Measurements from ENCODE around the gene ACO1. TPM values are rescaled to one million over a fixed set of nuclear protein-coding genes. Genes with fewer than 3 reads are reported as not detected.
"Not testable (repeated sequence)": the region's sequence is repeated elsewhere in the genome, so short reads cannot be mapped to it uniquely, and the experiment has no call there.

The ACO1 gene
- 10 to 100 TPM in 11 of 12 donors, not detected in 1; 14.2 to 31.0 (median 26.7) TPM for polyA plus RNA-seq (ENCODE audit: insufficient read length in 12 of 12)
- long read RNA-seq, donor 1, full-length matches to known transcripts: 3 of 9 reads
- long read RNA-seq, donor 1, partial matches to known transcripts: 6 of 9 reads
- long read RNA-seq, donor 1, other reads (novel, unspliced or antisense): 0 of 9 reads
- long read RNA-seq, donor 2, full-length matches to known transcripts: 5 of 12 reads
- long read RNA-seq, donor 2, partial matches to known transcripts: 7 of 12 reads
- long read RNA-seq, donor 2, other reads (novel, unspliced or antisense): 0 of 12 reads
- long read RNA-seq, donor 3, full-length matches to known transcripts: 3 of 3 reads
- long read RNA-seq, donor 3, partial matches to known transcripts: 0 of 3 reads
- long read RNA-seq, donor 3, other reads (novel, unspliced or antisense): 0 of 3 reads
- long read RNA-seq, donor 4, full-length matches to known transcripts: 2 of 2 reads
- long read RNA-seq, donor 4, partial matches to known transcripts: 0 of 2 reads
- long read RNA-seq, donor 4, other reads (novel, unspliced or antisense): 0 of 2 reads
- long read RNA-seq, donor 5: 0 reads
- long read RNA-seq, donor 6: 0 reads
- long read RNA-seq, donor 7, full-length matches to known transcripts: 2 of 2 reads
- long read RNA-seq, donor 7, partial matches to known transcripts: 0 of 2 reads
- long read RNA-seq, donor 7, other reads (novel, unspliced or antisense): 0 of 2 reads
- long read RNA-seq, donor 8, full-length matches to known transcripts: 9 of 9 reads
- long read RNA-seq, donor 8, partial matches to known transcripts: 0 of 9 reads
- long read RNA-seq, donor 8, other reads (novel, unspliced or antisense): 0 of 9 reads
- long read RNA-seq, donor 9, full-length matches to known transcripts: 1 of 1 reads
- long read RNA-seq, donor 9, partial matches to known transcripts: 0 of 1 reads
- long read RNA-seq, donor 9, other reads (novel, unspliced or antisense): 0 of 1 reads
- long read RNA-seq, donor 10, full-length matches to known transcripts: 2 of 2 reads
- long read RNA-seq, donor 10, partial matches to known transcripts: 0 of 2 reads
- long read RNA-seq, donor 10, other reads (novel, unspliced or antisense): 0 of 2 reads
- long read RNA-seq, donor 11, full-length matches to known transcripts: 5 of 22 reads
- long read RNA-seq, donor 11, partial matches to known transcripts: 17 of 22 reads
- long read RNA-seq, donor 11, other reads (novel, unspliced or antisense): 0 of 22 reads

DNA sequence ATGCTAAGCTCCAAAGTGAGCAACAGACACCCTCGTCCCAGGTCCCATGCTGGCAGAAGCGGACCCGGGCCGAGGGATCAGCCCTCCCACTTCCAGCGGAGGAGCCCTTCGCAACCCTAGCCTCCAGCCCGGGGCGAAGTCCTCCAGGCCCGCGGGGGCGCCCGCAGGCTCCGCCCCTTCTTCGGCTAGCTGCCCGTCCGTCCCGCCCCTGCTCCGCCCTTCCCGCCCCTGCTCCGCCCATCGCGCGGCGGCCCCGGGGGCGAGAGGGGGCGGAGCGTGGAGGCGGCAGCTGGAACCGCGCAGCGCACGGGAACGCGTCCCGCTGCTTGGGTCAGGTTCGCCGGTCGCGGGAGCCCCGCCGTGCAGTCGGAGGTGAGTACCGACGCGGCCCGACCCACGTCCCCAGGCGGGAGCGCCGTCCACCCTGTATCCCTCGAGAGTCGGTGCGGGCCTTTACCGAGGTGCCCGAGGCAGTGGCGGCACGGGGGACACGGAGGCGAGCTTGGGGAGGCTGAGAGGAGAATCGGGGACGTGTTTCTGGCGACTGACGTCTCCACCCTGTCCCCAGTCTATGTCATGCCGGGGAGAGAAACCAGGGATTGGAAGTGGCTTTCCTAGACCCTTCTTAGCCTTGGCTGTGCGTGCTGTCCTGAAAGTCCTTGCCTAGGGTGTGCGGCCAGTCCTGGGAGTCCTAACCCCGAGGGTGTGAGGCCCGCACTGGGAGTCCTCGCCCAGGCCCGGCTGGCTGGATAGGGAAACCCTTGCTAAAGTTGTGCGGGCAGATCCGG lies at the start of gene ACO1:
Gene ACO1 (plus strand): TSS at position 280 of the 788 bp plus-strand sequence. CDS start 20,864 bp downstream, outside the sequence.
- DNase-seq: peak; percentile 89

DNA sequence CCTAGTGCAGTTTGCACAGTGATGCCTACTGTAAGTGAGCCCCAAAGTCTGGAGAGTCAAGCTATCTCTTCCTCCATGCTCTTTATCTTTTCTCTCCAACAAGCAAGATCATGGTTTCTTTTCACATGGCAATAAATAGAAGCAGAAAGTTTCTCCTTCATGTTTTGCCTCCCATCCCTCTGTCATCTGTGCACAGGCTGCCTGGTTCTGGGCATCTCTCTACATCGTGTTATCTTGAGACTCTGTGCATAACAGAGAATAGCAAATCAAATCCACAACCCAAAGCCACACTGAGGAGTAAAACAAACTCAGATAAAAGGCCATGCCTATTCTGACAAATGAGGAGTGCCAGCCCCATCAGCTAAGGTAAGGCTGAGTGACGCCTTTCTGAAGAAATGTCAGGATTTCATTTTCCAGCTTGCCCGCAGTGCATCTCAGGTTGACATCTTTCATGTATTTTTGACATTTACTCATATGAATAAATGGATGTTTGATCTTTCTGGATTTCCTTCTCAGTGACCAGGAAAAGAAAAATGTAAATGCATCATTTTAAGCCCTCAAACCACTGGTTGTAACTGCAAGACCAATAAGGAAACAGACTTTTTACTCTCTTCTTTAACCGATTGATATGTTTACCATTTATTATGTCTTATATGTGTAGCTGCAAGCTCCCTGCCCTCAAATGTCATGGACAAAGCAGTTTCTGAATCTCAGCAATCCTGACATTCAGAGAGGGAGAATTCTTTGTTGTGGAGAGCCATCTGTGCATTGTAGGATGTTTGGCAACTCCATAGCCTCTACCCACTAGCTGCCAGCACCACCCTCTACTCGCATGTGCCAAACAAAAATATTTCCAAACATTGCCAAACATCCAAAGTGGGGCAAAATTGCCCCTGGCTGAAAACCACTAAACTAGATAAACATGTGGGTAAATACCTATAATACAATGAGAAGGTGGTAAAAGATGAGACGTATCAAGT lies 49.2 kb upstream of the ACO1 start:
- no peak for DNase-seq

DNA sequence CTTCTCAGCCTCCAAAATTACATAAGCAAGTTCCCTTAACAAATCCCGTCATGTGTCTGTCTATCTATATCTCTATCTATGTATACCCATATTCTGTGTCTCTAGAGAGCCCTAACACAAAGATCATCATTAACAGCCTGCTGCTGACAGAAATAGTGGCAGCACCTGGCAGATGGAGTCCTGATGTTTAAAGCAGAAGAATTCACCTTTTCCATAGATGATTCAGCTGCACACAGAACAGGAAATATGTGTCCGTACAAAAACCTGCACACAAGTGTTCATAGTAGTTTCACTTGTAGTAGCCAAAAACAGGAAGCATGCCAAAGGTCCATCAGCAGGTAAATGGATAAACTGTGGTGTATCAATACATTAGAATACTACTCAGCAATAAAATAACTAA lies 45.0 kb upstream of the ACO1 start:
- no peak for DNase-seq

DNA sequence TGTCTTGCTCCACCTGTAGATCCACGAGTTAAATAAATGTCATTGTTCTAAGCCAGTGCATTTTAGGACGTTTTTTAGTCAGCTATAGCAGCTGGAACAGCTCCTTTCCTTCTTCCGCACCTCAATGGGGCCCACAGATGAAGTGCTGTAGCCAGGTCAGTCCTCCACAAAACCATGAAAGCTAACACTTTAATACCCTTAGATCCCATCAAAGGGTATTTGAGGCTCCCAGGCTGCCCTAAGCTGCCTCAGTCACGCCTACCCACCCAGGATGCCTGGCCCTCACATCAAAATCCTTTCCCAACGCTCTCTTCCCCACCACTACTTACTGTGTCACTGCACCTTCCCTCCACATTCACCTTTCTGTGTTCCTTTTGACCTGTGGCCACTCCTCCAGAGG lies 44.1 kb upstream of the ACO1 start:
- no peak for DNase-seq

DNA sequence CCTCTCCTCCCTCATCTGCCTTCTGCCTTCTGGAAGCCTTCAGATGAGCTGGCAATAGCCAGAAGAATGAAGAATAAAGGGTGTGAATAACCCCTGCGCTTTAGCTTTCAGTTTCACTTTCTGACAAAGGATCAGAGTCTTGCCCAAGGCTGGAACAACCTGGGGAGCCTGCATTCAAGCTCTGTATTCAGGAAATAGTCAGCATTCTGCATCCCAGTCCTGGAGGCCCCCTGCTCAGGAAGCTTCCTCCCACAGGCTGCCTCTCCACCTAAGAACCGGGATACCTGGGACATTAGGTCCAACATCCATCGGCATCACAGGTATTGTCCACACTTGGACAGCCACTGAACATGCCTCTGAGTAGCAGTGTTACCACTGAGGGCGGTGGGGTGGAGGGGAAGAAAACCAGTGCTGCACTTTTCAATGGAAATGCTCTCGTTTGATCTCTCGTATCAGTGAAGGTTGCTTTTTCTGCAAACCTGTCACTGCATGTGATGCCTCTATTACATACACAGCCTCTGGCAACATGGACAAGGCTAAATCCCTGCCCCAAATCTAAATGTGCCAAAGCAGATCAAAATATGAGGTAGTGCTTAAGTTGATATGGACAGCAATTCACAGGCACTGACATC lies 39.8 kb upstream of the ACO1 start:
- no peak for DNase-seq

DNA sequence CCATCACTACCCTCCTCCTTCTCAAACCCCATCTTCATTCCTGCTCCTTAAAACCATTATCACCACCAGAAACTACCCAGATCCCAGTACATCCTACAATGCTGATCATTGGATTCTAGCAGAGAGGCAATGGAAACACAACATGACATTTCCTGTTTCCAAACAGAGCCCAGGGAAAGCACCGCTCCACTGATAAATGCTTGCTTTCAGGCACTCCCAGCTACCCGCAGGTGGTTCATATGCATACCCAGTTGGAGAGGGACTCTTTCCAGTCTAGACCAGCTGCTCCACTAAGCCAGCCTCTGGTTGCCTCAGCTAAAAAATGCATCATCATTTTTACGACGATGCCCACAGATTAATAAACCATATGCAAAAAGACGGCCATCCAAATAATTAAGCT lies 39.2 kb upstream of the ACO1 start:
- no peak for DNase-seq

DNA sequence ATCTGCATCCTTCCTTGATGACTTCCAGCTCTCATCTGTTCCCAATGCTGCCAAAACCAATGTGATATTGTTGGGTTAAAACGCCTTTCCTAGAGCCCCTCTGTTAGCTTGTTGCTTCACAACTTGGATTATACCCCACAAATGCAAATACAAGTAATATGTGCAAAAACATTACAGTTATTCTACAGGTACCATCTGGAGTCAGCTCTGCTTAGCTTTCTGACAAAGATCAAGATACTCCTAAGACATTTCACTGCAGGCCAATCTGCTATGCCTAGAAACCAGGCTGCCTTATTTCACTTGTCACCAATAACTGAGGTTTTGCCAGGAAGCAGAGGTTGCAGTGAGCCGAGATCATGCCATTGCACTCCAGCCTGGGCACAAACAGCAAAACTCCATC lies 36.9 kb upstream of the ACO1 start:
- DNase-seq: no peak

DNA sequence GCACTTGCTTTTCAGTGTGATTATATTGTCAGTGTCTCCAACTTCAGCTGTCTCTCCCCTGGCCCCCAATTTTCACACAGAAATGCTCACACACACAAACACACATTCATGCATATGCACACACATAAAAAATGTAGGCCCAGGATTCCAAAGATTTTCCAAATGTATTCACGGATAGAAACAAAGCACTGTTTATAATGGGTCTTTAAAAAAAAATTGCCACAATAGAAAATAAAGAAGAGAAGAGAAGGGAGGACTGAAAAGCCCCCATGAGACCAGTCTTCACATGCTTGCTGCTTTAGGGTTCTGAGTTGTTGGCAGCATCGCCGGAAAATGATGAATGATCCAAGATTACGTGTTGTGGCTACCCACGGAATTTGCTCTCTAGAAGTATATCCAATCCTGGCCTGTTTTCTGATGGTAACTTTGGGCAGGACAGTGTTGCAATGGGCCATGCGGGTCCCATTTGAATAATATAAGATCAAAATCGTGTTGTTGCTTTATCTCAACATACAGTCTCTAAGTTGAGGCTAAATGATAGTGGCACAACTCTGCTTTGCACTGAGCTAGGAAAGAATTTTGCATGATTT lies 36.2 kb upstream of the ACO1 start:
- DNase-seq: no peak

DNA sequence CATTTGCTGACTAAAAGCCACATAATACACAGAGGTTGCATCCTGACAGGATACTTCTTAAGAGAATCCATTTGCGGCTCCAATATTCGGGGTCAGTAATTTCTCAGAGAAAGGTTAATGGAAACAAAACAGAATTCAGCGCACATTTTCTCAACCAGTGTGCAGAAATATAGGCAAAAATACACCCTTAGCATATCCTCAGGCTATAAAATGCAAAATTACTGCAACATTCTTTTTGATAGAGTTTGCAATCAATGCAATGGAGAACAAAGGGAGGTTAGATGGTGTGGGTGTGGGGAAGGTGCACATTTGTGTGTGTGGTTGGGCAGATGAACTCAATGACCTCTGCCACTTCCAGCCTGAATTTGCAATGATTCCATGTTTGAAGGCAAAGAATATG lies 35.4 kb upstream of the ACO1 start:
- DNase-seq: no peak

DNA sequence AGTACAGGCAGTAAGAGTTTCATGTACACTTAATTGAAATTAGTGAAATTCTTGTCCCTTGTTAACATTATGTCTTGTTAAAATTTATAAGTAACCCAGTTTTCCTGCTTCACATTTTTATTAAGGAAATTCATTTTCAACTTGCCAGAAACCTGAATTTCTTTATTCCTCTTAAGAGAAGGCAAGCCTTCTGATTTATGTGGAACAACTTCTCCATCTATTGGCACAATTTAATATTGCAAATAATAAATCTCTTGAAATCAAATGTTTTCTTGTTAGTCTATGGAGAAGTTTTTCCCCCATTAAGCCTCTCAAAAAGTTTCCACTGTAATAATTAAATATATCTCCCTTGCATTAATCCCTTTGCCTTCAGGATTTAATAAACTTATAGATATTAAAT lies 33.8 kb upstream of the ACO1 start:
- peak; percentile 9 for DNase-seq

DNA sequence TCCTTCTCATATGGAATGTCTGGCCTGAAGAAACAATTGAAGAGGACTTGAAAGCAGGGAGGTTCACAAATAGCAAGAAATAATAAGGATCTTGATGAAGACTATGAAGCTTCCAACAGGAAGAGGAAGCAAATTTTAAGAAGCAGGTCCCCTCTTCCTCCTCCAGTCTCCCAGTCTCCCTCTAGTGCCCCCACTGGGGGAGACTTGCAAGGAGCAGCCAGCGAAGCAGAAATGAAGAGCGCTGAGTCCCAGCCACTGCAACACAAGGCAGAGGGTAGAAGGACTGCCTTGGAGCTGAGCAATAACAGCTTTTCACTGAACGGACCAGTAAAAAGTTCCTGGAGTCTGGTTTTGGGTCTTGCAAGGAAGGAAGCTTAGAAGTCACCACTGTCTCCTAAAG lies 32.6 kb upstream of the ACO1 start:
- DNase-seq: no peak

DNA sequence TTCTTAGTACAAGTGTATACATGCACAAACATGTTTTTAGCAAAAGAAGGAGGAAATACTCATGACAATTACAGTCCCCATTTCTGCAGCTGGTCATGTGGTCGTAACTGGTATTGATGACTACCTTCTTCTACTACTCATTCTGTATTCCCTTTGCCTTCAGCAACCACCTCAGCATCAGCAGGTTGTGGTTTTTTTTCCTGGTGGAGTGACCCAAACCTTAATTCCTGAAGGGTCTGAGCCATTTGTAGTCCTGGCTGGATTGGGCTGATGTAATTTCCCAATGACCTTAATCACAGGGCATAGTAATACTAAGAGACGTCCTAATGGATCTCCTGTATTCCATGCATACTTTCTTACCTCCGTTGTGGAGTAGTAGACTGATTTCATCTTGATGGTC lies 31.0 kb upstream of the ACO1 start:
- not testable (repeated sequence) for DNase-seq

DNA sequence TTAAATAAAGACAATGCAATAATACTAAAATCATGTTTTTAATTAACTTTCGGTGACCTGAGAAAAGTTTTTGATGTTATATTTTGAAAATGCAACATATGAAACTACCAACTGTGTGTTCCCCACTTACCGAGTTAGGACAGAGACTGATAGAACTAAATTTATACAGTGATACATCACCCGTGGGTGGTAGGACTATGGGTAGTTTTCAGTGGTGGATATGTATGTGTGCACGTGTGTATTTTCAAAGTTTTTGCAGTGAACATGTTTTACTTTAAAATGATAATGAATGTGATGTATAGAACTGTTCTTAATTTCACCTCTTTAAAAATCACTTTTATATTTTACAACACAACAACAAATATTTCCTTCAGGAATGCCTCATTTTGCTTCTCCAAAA lies 25.0 kb upstream of the ACO1 start:
- no peak for DNase-seq

DNA sequence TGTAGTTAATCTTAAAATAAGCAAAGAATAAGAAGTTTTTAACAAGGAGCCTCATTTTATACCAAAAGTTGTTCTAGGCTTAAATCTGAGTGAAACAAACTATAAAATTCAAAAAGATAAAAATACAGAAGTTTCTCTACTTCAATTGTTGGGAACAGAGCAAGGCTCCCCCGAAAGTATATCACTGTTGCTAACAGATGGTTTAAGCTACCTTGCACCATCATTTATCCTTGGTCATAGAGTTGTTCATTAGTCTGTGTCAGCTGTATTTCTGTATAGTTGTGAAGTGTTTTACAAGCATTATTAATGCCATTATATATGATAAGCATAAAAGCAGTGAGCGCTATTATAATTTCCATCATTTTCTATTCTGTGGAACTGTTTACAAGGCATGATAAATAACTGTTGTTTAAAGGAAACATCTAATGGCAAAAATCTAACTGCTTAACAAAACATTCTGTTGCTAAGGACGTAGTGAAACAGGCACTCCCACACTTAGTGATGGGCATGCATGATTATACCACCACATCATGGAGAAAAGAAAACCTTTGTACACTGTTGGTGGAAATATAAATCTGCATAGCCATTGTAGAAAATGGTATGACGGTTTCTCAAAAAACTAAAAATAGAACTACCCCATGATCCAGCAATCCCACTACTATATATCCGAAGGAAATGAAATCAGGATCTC lies 23.3 kb upstream of the ACO1 start:
- no peak for DNase-seq

DNA sequence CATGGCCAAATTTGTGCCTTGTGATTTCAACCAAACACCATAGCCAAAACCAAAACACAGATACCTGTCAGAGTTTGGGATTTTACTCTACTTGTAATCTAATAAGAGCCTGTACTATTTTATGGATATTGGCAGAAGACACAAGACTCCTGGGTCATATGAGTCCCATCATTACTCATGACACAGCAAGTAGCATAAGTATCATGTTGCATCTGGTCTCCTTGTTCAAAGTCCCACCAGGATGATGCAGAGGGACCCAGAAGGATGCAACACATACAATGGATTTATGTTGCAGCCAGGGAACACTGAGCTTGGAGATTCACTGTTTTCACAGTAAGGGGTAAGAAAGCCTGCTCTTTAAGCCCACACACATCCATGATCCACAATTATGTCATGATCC lies 13.2 kb upstream of the ACO1 start:
- DNase-seq: no peak

DNA sequence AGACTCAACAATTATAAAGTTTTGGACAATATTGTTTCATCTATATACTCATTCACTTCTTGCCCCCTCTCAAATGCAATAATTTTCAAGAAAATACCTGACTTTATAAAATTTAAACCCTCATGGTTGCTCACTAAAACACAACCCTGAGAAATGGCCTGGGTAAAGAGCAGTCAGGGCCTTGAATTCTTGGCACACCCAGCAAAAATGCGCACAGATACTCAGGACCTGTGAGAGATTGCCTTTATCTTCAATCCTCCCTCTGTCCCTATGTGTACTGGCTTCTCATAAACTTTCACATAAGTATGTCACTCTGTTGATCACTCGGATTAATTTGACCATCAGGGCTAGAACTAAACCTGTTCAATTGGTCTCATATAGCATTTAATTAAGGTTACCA lies 12.8 kb upstream of the ACO1 start:
- no peak for DNase-seq

DNA sequence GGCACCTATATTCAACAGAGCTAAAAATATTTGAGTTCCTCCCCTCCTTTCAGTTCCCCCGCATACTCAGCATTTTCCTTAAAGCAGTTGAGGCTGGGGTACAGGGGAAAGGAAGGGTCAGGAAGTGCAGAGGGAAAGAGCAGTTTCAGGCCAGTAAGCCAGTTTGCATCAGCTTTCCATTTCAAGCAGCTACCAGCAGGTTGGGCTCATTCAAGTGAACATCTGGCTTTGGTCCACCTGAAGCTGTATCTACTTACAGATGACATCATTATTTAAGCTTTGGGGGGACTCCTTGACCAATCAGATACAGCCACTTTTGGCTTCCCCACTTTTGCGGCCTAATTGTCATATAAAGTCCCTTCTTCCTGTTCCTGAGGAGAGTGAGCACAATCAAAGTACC lies 8.2 kb upstream of the ACO1 start:
- DNase-seq: no peak

DNA sequence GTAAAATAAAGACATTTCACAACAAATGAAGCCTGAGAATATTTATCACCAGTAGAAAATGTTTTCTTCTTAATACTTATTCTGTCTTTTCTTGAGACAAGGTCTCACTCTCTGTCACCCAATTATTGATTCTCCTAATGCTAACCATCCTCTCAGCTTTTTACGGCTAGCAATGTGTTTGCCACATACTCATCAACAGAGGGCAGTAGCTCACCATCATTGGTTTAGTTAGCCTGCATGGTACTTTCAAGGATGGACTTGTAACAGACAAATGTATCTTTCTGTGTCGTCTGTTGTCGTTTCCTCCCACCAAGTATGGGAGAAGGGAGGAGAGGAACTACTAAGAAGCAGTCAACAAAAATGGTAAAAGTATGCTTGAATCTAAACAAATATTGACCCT lies 5.9 kb upstream of the ACO1 start:
- DNase-seq: peak; percentile 58
